Upper lobe of left lung (tissue), 4 donors: ENCODE measurements around the gene TOP3B.

Experiments
- CTCF ChIP-seq, 6 experiments: fragments of 450-650 bp in 4 of 6; fragments of 200-600 bp in 2 of 6; sonication (generic) in 2 of 6; IDR thresholded peaks; one replicate each; pipeline ENCODE4 v1.5.1; 2016 to 2019; ENCODE audit warnings: antibody characterized with exemption in 6 of 6
- EP300 ChIP-seq, 4 donors: sonication (generic); formaldehyde crosslinking; IDR thresholded peaks; one replicate each; pipeline ENCODE4 v1.5.1; 2017; ENCODE audit warnings: antibody characterized with exemption in 4 of 4, control low read depth in 2 of 4
- POLR2A ChIP-seq, 4 donors: fragments of 450-650 bp; IDR thresholded peaks; one replicate each; pipeline ENCODE4 v1.5.1; 2016 to 2017; ENCODE audit warnings: antibody characterized with exemption in 4 of 4, mild to moderate bottlenecking in 2 of 4
- POLR2AphosphoS5 ChIP-seq, 2 donors: sonication (generic); formaldehyde crosslinking; IDR thresholded peaks; one replicate each; pipeline ENCODE4 v1.5.1; 2017; ENCODE audit warnings: antibody characterized with exemption in 2 of 2

- TF ChIP-seq CTCF (IDR thresholded peaks at IDR 0.05) (no peak), POLR2AphosphoS5 (IDR thresholded peaks at IDR 0.05) (no peak), POLR2A (IDR thresholded peaks at IDR 0.05) (no peak), EP300 (IDR thresholded peaks at IDR 0.05) (no peak)
Measured at GRCh38 chr22:21937821-21938070, 44.8 kb downstream of the TOP3B start.
